D721Med (cell line): ENCODE data around the gene THBD.

Experiments used
- DNase-seq: peaks from one replicate; pipeline ENCODE4 v3.0.0; 2011; ENCODE audit warnings: low spot score; ENCODE audit not compliant: insufficient read length
- FAIRE-seq: peaks from 2 replicates; lab custom pipeline; 2011; peaks lifted over from hg19 to GRCh38; lab: Jason Lieb, UNC
- TF ChIP-seq, protein P1 (sequence below): IDR thresholded peaks from 2 replicates; pipeline ENCODE4 v1.5.1; 2012; ENCODE audit warnings: mild to moderate bottlenecking, control low read depth; ENCODE audit not compliant: insufficient read depth; ENCODE audit errors: missing control alignments

THBD gene

DNA sequence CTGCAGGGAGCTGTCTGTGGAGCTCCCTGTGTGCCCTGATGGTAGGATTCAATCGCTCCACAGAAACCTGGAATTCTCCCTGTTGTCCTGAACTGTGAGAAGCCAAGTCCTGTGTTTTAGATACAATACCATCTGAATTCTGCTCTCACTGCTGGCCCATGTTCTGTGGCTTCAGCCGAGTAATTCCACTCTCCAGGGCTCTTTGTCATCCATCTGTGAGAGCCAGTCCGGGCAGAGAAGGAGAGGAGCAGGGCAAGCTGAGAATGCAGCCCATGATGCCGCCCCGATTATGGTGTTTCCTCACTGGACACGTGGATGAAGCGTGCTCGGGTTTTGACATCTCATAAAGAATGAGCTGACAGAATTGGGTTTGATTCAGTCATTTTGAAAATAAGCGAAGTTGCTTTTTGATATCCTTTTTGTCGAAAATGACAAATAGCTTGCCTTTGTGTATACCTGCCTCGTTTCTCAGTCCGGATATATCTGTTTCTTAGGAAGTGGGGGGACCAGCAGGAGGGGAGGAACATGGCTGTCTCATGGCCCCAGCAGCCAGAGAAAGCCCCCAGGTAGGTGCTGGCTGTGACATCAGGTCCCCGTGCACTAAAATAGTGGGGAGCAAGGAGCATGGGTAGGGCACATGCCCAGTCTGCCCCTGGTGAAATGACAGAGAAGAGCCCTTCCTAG is 44.9 kb upstream of the THBD start:
- FAIRE-seq: no peak
- TF ChIP-seq, protein P1, sequence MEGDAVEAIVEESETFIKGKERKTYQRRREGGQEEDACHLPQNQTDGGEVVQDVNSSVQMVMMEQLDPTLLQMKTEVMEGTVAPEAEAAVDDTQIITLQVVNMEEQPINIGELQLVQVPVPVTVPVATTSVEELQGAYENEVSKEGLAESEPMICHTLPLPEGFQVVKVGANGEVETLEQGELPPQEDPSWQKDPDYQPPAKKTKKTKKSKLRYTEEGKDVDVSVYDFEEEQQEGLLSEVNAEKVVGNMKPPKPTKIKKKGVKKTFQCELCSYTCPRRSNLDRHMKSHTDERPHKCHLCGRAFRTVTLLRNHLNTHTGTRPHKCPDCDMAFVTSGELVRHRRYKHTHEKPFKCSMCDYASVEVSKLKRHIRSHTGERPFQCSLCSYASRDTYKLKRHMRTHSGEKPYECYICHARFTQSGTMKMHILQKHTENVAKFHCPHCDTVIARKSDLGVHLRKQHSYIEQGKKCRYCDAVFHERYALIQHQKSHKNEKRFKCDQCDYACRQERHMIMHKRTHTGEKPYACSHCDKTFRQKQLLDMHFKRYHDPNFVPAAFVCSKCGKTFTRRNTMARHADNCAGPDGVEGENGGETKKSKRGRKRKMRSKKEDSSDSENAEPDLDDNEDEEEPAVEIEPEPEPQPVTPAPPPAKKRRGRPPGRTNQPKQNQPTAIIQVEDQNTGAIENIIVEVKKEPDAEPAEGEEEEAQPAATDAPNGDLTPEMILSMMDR: no peak

GRCh38 chr20:23093613-23094012 is 44.1 kb upstream of the THBD start:
- no peak for FAIRE-seq
- TF ChIP-seq, protein P1: no peak
- DNase-seq: no peak

More for the DNA sequence above, 44.9 kb upstream of the THBD start:
- no peak for DNase-seq

- DNase-seq: no peak
- no peak for FAIRE-seq
Measured at GRCh38 chr20:23092861-23093495, 43.5 kb upstream of the THBD start.

DNA sequence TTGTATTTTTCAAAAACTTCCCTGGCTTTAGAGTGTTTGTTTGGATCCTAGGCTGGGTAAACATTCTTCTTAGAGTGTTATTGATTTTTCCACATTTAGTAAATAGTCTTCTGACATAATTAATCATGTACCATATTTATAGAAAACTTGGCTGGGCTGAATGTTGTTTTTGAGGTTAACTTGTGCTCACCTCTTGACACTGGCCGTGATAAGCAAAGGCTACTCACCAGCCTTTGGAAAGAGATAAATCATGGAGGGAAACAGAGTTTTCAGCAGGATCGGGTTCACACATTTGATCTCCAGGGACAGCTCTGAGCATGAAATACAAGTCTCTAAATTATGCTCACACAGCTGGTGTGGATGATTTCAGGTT is 42.9 kb upstream of the THBD start:
- DNase-seq: no peak
- TF ChIP-seq, protein P1: no peak
- no peak for FAIRE-seq

More at GRCh38 chr20:23092861-23093495, 43.5 kb upstream of the THBD start:
- TF ChIP-seq, protein P1: no peak

- TF ChIP-seq, protein P1: no peak
- no peak for DNase-seq
- no peak for FAIRE-seq
Measured at GRCh38 chr20:23091721-23092383, 42.4 kb upstream of the THBD start.

DNA sequence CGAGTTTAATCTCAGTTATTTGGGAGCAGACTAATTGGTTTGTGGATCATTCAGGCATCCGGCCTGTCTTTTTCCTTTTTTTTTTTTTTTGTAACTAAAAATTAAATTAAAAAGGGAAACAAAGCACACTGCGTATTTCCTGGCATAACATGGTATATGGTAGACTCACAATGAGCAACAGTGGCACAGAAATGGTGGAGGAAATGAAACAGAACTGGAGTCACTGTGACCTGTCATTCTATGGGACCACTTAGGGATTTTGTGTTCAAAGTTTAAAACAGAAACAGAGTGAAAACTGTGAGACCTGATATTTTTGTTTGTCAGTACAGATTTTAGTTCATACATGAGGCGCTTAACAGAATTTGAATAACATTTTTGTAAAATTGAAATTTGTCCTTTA is 41.4 kb upstream of the THBD start:
- FAIRE-seq (no peak), DNase-seq (no peak)
- TF ChIP-seq, protein P1: no peak
